ENCODE results near the gene ARL8A.

Gene ARL8A

GRCh38 chr1:202176949-202177927, 32.7 kb upstream of the ARL8A start:
- no peaks in the 10 kb centered on the region for H3K36me3 ChIP-seq
- no peaks in the 10 kb centered on the region for H3K9me3 ChIP-seq
- no peaks in the 10 kb centered on the region for H3K27me3 ChIP-seq
- no peak for TF ChIP-seq CTCF (IDR thresholded peaks at IDR 0.05)
- H3K4me3 ChIP-seq (ENCODE audit: low read depth in 1 of 2, low read length in 1 of 2): no peak overlapping the region
- H3K27ac ChIP-seq: no peak overlapping the region
- H3K4me1 ChIP-seq (ENCODE audit: control insufficient read depth in 1 of 2, insufficient read depth in 1 of 2, low read depth in 1 of 2, low read length in 1 of 2): no peaks in the 10 kb centered on the region

- TF ChIP-seq CTCF (IDR thresholded peaks at IDR 0.05): no peak
- Histone ChIP-seq H3K27me3 (no peaks in the 10 kb centered on the region), H3K4me3 (ENCODE audit: low read depth in 1 of 2, low read length in 1 of 2) (no peak overlapping the region), H3K36me3 (no peaks in the 10 kb centered on the region), H3K9me3 (no peaks in the 10 kb centered on the region), H3K4me1 (ENCODE audit: control insufficient read depth in 1 of 2, insufficient read depth in 1 of 2, low read depth in 1 of 2, low read length in 1 of 2) (no peaks in the 10 kb centered on the region), H3K27ac (no peak overlapping the region)
Measured at GRCh38 chr1:202173993-202174392, 29.5 kb upstream of the ARL8A start.

- TF ChIP-seq CTCF (IDR thresholded peaks at IDR 0.05): no peak
- no peak overlapping the region for H3K4me3 ChIP-seq (ENCODE audit: low read depth in 1 of 2, low read length in 1 of 2)
- H3K9me3 ChIP-seq: no peaks in the 10 kb centered on the region
- H3K27ac ChIP-seq: no peak overlapping the region
- H3K4me1 ChIP-seq (ENCODE audit: control insufficient read depth in 1 of 2, insufficient read depth in 1 of 2, low read depth in 1 of 2, low read length in 1 of 2): no peaks in the 10 kb centered on the region
- H3K36me3 ChIP-seq: no peaks in the 10 kb centered on the region
- no peaks in the 10 kb centered on the region for H3K27me3 ChIP-seq
Measured at GRCh38 chr1:202172015-202172355, 27.4 kb upstream of the ARL8A start.

- no peaks in the 10 kb centered on the region for H3K36me3 ChIP-seq
- no peak overlapping the region for H3K27ac ChIP-seq
- H3K4me1 ChIP-seq (ENCODE audit: control insufficient read depth in 1 of 2, insufficient read depth in 1 of 2, low read depth in 1 of 2, low read length in 1 of 2): no peaks in the 10 kb centered on the region
- H3K27me3 ChIP-seq: no peaks in the 10 kb centered on the region
- H3K4me3 ChIP-seq (ENCODE audit: low read depth in 1 of 2, low read length in 1 of 2): no peak overlapping the region
- no peaks in the 10 kb centered on the region for H3K9me3 ChIP-seq
- TF ChIP-seq CTCF (IDR thresholded peaks at IDR 0.05): no peak
Measured at GRCh38 chr1:202171292-202172014, 26.9 kb upstream of the ARL8A start.

GRCh38 chr1:202170726-202171125, 26.2 kb upstream of the ARL8A start:
- no peak overlapping the region for H3K4me3 ChIP-seq (ENCODE audit: low read depth in 1 of 2, low read length in 1 of 2)
- no peaks in the 10 kb centered on the region for H3K9me3 ChIP-seq
- no peaks in the 10 kb centered on the region for H3K27me3 ChIP-seq

More at GRCh38 chr1:202170726-202171125, 26.2 kb upstream of the ARL8A start:
- no peaks in the 10 kb centered on the region for H3K4me1 ChIP-seq (ENCODE audit: control insufficient read depth in 1 of 2, insufficient read depth in 1 of 2, low read depth in 1 of 2, low read length in 1 of 2)
- H3K36me3 ChIP-seq: no peaks in the 10 kb centered on the region
- no peak overlapping the region for H3K27ac ChIP-seq
- TF ChIP-seq CTCF (IDR thresholded peaks at IDR 0.05): no peak

All from neutrophil (primary cell).